Tibial artery (tissue), 4 donors: ENCODE data around the gene PNCK.

Experiments
- DNase-seq, 2 donors: peaks; one replicate each; pipeline ENCODE4 v3.0.0-alpha.2; 2019
- H3K27ac ChIP-seq, 2 donors: fragments of 200-600 bp; sonication (generic) in 1 of 2; 1 replicate in 1 of 2; 2 replicates in 1 of 2; pipeline ENCODE4 v1.5.1; 2018 to 2019; ENCODE audit warnings: mild to moderate bottlenecking in 1 of 2
- H3K27me3 ChIP-seq, 2 donors: fragments of 200-600 bp; sonication (generic) in 1 of 2; one replicate each; pipeline versions ENCODE4 v1.5.1 to v1.6.0; 2016 to 2019
- H3K36me3 ChIP-seq, 3 donors: fragments of 200-600 bp; sonication (generic) in 2 of 3; one replicate each; pipeline ENCODE4 v1.5.1; 2016 to 2019; ENCODE audit warnings: mild to moderate bottlenecking in 2 of 3
- H3K4me1 ChIP-seq, 4 donors: fragments of 200-600 bp; sonication (generic) in 2 of 4; 1 replicate in 3 of 4; 2 replicates in 1 of 4; pipeline ENCODE4 v1.5.1; 2016 to 2019
- H3K4me3 ChIP-seq, 2 donors: fragments of 200-600 bp; sonication (generic) in 1 of 2; 1 replicate in 1 of 2; 2 replicates in 1 of 2; pipeline ENCODE4 v1.5.1; 2018 to 2019; ENCODE audit warnings: mild to moderate bottlenecking in 2 of 2
- H3K9me3 ChIP-seq, 3 donors: fragments of 200-600 bp; sonication (generic) in 1 of 3; one replicate each; pipeline ENCODE4 v1.5.1; 2016 to 2019
- intact Hi-C: fragments of 100-400 bp; cut with DNase I; formaldehyde crosslinking; loops from one replicate; pipeline ENCODE4 v1.15.0; 2023; ENCODE audit warnings: low total_unique reads
- TF ChIP-seq, protein P1 (sequence below), 2 experiments: fragments of 200-600 bp in 1 of 2; fragments of 450-650 bp in 1 of 2; IDR thresholded peaks; one replicate each; pipeline ENCODE4 v1.5.1; 2017 to 2019; ENCODE audit warnings: antibody characterized with exemption in 2 of 2, mild to moderate bottlenecking in 1 of 2, moderate library complexity in 1 of 2

Gene PNCK

DNA sequence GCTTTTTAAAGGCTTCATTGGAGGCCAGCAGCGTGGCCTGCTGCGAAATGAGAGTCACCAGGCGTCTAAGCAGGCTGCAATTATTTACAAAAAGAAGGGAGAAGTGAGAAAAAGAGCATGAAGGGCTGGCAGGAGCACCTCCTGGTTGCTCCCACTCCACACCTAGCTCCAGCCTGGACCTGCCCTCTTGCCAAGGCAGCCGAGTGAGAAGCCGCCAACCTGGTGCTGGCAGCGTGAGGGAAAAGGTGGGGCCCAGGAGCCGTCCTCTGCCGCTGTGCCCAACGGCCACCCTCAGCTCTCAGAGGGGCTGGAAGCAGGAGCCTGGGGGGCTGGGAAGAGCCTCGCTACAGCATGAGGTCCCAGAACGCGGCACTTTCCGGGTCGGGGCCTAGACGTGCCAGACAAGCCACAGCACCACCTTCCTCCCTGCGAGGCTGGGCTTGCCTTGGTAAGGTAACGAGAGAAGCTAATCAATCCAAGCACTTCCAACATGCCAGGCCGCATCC, 30.5 kb upstream of the PNCK start:
- H3K27ac ChIP-seq = no peak overlapping the region
- no peaks in the 10 kb centered on the region for H3K27me3 ChIP-seq
- DNase-seq = no peak
- peaks cover 0 to 34% (median 5%) of the 10 kb centered on the region in 4 donors for H3K4me1 ChIP-seq
- no peaks in the 10 kb centered on the region for H3K9me3 ChIP-seq
- TF ChIP-seq, protein P1, sequence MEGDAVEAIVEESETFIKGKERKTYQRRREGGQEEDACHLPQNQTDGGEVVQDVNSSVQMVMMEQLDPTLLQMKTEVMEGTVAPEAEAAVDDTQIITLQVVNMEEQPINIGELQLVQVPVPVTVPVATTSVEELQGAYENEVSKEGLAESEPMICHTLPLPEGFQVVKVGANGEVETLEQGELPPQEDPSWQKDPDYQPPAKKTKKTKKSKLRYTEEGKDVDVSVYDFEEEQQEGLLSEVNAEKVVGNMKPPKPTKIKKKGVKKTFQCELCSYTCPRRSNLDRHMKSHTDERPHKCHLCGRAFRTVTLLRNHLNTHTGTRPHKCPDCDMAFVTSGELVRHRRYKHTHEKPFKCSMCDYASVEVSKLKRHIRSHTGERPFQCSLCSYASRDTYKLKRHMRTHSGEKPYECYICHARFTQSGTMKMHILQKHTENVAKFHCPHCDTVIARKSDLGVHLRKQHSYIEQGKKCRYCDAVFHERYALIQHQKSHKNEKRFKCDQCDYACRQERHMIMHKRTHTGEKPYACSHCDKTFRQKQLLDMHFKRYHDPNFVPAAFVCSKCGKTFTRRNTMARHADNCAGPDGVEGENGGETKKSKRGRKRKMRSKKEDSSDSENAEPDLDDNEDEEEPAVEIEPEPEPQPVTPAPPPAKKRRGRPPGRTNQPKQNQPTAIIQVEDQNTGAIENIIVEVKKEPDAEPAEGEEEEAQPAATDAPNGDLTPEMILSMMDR (IDR thresholded peaks at IDR 0.05) = no peak
- H3K4me3 ChIP-seq = no peak overlapping the region
- H3K36me3 ChIP-seq = peaks cover 0 to 39% (median 17%) of the 10 kb centered on the region in 3 donors
- intact Hi-C loops = no loop called here

DNA sequence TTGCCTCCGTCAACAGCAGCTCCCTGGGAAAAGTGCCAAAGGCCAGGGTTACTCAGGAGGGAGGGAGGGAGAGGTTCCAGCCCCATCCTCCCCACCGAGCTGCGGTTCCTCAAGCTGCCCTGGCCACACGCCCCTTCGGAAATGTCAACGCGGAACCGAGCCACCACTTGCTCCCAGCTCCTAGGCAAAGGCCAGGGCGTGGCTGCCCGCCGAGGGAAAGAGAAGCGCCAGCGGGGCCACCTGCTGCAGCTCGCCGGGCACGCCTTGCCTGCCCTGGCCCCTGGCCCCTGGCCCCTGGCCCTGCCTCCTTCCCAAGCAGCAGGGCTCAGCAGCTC, 29.4 kb upstream of the PNCK start:
- H3K4me1 ChIP-seq = peaks cover 0 to 34% (median 5%) of the 10 kb centered on the region in 4 donors
- no peak for DNase-seq
- intact Hi-C loops = no loop called here
- H3K27ac ChIP-seq = no peak overlapping the region
- peaks cover 0 to 38% (median 17%) of the 10 kb centered on the region in 3 donors for H3K36me3 ChIP-seq
- H3K27me3 ChIP-seq = no peaks in the 10 kb centered on the region
- H3K4me3 ChIP-seq = no peak overlapping the region
- no peaks in the 10 kb centered on the region for H3K9me3 ChIP-seq
- TF ChIP-seq, protein P1 (IDR thresholded peaks at IDR 0.05) = no peak

DNA sequence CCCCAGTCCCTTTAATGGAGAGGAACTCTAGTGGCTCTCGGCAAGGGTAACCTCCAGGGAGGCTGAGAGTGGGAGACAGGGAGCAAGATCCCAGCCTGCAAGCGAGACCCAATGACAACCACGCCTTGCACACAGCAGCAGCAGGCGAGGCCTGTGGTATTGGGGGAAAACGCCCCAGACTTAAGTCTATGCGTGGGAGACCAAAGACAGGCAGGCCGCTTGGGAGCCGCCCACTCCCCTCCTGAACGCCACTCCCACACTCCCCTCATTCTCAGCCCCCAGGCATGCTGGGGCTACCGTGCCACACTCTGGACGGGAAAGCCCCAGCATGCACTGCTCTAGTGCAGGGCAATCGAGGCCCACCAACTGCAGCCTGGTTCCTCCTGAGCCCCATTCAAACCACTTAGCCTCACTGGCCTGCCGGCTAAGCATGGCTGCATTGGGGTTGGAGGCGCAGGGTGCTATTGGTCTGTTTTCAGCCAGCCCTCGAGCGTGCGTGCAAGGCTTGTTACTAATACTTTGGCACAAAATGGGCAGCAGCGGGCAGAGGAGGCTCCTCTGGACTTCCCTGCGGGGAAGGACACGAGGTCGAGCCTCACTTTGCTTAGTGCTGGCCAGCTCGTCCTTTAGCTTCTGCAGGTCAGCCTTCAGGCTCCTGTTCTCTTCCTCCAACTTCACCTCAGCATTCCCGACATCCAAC, 28.9 kb upstream of the PNCK start:
- H3K27me3 ChIP-seq = no peaks in the 10 kb centered on the region
- peaks cover 0 to 41% (median 17%) of the 10 kb centered on the region in 3 donors for H3K36me3 ChIP-seq
- no peaks in the 10 kb centered on the region for H3K9me3 ChIP-seq
- no peak overlapping the region for H3K27ac ChIP-seq
- H3K4me1 ChIP-seq = peaks cover 0 to 34% (median 5%) of the 10 kb centered on the region in 4 donors
- intact Hi-C loops = no loop called here
- DNase-seq = no peak
- TF ChIP-seq, protein P1 (IDR thresholded peaks at IDR 0.05) = no peak
- no peak overlapping the region for H3K4me3 ChIP-seq

DNA sequence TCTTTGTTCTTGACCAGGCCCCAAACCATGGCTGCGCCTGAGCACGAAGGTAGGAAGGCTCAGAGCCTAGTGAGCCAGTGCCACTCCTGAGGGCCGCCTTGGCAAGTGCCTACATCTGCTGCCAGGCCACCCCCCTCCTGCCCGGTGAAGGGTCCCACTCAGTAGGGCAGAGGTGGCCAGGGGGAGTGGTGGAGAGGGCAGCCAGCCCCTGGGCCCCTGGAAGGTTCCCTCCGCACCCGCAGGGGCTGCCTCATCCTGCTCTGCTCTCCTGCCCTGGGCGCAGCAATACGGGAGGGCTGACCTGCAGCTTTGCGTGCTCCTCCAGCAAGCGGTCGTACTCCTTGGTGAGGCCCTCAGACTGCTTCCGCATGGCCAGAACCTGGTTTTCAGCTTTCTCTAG, 28.1 kb upstream of the PNCK start:
- DNase-seq = no peak
- TF ChIP-seq, protein P1 (IDR thresholded peaks at IDR 0.05) = no peak
- no peaks in the 10 kb centered on the region for H3K9me3 ChIP-seq
- no peak overlapping the region for H3K27ac ChIP-seq
- H3K36me3 ChIP-seq = peaks cover 0 to 49% (median 17%) of the 10 kb centered on the region in 3 donors
- intact Hi-C loops = no loop called here
- no peaks in the 10 kb centered on the region for H3K27me3 ChIP-seq
- H3K4me1 ChIP-seq = peaks cover 0 to 34% (median 5%) of the 10 kb centered on the region in 4 donors
- no peak overlapping the region for H3K4me3 ChIP-seq

DNA sequence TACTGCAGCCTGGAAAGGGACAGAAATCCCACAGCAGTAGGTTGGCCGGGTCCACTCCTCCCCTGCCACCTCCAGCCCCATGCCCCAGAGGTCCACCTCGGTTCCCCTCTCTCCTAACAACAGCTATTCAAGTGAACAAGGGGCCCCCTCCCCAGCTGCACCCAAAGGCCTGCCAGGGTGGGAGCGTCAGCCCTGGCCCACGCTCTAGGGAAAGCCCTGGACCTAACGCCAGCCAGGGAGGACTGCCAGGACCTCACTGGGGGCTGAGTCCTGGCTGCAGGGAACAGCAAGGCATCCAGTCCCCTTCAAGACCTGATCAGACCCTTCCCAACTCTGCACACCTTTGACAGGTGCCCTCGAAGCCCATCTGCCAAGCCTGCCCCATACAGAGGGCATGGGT, 27.4 kb upstream of the PNCK start:
- no peaks in the 10 kb centered on the region for H3K27me3 ChIP-seq
- peak overlapping the region; percentile 59 to 72 for H3K27ac ChIP-seq
- H3K4me1 ChIP-seq = peaks cover 0 to 34% (median 5%) of the 10 kb centered on the region in 4 donors
- no peak for DNase-seq
- intact Hi-C loops = no loop called here
- TF ChIP-seq, protein P1 (IDR thresholded peaks at IDR 0.05) = no peak
- H3K36me3 ChIP-seq = peaks cover 0 to 54% (median 17%) of the 10 kb centered on the region in 3 donors
- no peak overlapping the region for H3K4me3 ChIP-seq
- no peaks in the 10 kb centered on the region for H3K9me3 ChIP-seq
